ENCODE measurements around the gene PDE7B. TPM values are rescaled to one million over a fixed set of nuclear protein-coding genes. Genes with fewer than 3 reads are reported as not detected.

PDE7B gene
- total RNA-seq, 1 donor from 2014 or later, result 5.1 TPM

- DNase-seq (ENCODE audit: extremely low spot score, unreplicated experiment), result no peak
- Mint-ChIP-seq H3K36me3 (no peaks in the 10 kb centered on the region), H3K4me3 (no peak overlapping the region), H3K4me1 (ENCODE audit: unreplicated experiment) (no peaks in the 10 kb centered on the region), H3K27ac (no peak overlapping the region), H3K9me3 (peaks cover 5% of the 10 kb centered on the region), H3K27me3 (no peaks in the 10 kb centered on the region)
- TF ChIP-seq, protein P1, sequence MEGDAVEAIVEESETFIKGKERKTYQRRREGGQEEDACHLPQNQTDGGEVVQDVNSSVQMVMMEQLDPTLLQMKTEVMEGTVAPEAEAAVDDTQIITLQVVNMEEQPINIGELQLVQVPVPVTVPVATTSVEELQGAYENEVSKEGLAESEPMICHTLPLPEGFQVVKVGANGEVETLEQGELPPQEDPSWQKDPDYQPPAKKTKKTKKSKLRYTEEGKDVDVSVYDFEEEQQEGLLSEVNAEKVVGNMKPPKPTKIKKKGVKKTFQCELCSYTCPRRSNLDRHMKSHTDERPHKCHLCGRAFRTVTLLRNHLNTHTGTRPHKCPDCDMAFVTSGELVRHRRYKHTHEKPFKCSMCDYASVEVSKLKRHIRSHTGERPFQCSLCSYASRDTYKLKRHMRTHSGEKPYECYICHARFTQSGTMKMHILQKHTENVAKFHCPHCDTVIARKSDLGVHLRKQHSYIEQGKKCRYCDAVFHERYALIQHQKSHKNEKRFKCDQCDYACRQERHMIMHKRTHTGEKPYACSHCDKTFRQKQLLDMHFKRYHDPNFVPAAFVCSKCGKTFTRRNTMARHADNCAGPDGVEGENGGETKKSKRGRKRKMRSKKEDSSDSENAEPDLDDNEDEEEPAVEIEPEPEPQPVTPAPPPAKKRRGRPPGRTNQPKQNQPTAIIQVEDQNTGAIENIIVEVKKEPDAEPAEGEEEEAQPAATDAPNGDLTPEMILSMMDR (conservative IDR thresholded peaks at IDR 0.05), result no peak
Measured at GRCh38 chr6:136147342-136147741, 295.8 kb downstream of the PDE7B start.

- Mint-ChIP-seq H3K9me3 (peaks cover 5% of the 10 kb centered on the region), H3K27ac (no peak overlapping the region), H3K4me1 (ENCODE audit: unreplicated experiment) (no peaks in the 10 kb centered on the region), H3K36me3 (no peaks in the 10 kb centered on the region), H3K4me3 (no peak overlapping the region), H3K27me3 (no peaks in the 10 kb centered on the region)
- TF ChIP-seq, protein P1 (conservative IDR thresholded peaks at IDR 0.05), result no peak
- DNase-seq (ENCODE audit: extremely low spot score, unreplicated experiment), result no peak
Measured at GRCh38 chr6:136148051-136148450, 296.6 kb downstream of the PDE7B start.

DNA sequence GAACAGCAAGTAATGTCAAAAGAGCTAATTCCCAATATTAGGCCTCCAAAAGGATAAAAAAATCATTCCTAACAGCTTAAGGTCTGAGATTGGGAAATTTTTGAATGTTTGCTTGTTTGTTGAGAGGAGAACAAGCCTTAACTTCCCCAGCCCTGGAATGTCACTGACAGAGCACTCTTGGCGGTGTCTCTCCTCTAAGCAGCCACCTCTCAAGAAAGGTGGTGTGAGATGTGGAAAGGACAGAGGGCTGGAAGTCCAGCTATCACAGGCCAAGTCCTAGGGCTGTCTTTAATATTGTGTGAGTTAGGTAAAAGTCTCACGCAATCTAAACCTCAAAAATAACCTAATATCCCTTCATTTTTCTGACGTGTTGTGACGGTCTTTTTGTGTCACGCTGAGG lies 297.0 kb downstream of the PDE7B start:
- Mint-ChIP-seq H3K36me3 (no peaks in the 10 kb centered on the region), H3K4me1 (ENCODE audit: unreplicated experiment) (no peaks in the 10 kb centered on the region), H3K27me3 (no peaks in the 10 kb centered on the region), H3K4me3 (no peak overlapping the region), H3K27ac (no peak overlapping the region), H3K9me3 (peaks cover 5% of the 10 kb centered on the region)
- no peak for DNase-seq (ENCODE audit: extremely low spot score, unreplicated experiment)
- TF ChIP-seq, protein P1 (conservative IDR thresholded peaks at IDR 0.05), result no peak

- TF ChIP-seq, protein P1 (conservative IDR thresholded peaks at IDR 0.05), result no peak
- Mint-ChIP-seq H3K9me3 (peaks cover 5% of the 10 kb centered on the region), H3K36me3 (no peaks in the 10 kb centered on the region), H3K4me1 (ENCODE audit: unreplicated experiment) (no peaks in the 10 kb centered on the region), H3K27ac (no peak overlapping the region), H3K4me3 (no peak overlapping the region), H3K27me3 (no peaks in the 10 kb centered on the region)
- no peak for DNase-seq (ENCODE audit: extremely low spot score, unreplicated experiment)
Measured at GRCh38 chr6:136149311-136149710, 297.8 kb downstream of the PDE7B start.

DNA sequence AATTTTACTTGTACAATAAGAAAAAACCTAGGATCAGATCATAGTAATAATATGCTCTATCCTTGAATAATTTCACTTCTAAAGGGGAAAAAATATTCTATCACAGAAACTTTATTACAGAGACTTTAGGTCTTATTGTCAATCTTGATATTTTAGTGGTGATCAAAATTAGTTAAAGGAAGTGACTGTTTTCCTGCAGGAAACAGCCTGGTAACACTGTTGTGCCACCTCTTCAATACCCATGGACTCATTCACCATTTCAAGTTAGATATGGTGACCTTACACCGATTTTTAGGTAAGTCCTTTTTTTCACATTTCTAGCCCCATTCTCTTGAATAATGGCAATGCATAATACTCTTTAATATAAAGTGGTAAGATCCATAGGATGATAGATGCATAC lies 299.5 kb downstream of the PDE7B start:
- TF ChIP-seq, protein P1 (conservative IDR thresholded peaks at IDR 0.05), result no peak
- H3K36me3 Mint-ChIP-seq, result peaks cover 3% of the 10 kb centered on the region
- DNase-seq (ENCODE audit: extremely low spot score, unreplicated experiment), result no peak
- no peak overlapping the region for H3K27ac Mint-ChIP-seq
- H3K27me3 Mint-ChIP-seq, result no peaks in the 10 kb centered on the region
- no peaks in the 10 kb centered on the region for H3K4me1 Mint-ChIP-seq (ENCODE audit: unreplicated experiment)
- no peaks in the 10 kb centered on the region for H3K9me3 Mint-ChIP-seq
- no peak overlapping the region for H3K4me3 Mint-ChIP-seq
